Umbilical cord (tissue), 2 donors: ENCODE data around the gene LIMCH1. TPM values are rescaled to one million over a fixed set of nuclear protein-coding genes. Genes with fewer than 3 reads are reported as not detected.
A peak's percentile ranks its signal among the peaks of the same experiment; 100 is the strongest.
"Not testable (repeated sequence)": the region's sequence is repeated elsewhere in the genome, so short reads cannot be mapped to it uniquely, and the experiment has no call there.

Experiments used
- DNase-seq: peaks from one replicate; pipeline ENCODE4 v3.0.0-alpha.2; 2015; ENCODE audit warnings: low spot score
- total RNA-seq: library from RNA; depleted of rRNA; stranded (reverse); fragments of >200 nt; gene quantifications from one replicate; pipeline ENCODE4 v1.2.3, GENCODE V29; 2014; ENCODE audit warnings: low replicate concordance; ENCODE audit not compliant: insufficient read depth

The LIMCH1 gene
- total RNA-seq, 1 donor from 2014 or later = 144 TPM

DNA sequence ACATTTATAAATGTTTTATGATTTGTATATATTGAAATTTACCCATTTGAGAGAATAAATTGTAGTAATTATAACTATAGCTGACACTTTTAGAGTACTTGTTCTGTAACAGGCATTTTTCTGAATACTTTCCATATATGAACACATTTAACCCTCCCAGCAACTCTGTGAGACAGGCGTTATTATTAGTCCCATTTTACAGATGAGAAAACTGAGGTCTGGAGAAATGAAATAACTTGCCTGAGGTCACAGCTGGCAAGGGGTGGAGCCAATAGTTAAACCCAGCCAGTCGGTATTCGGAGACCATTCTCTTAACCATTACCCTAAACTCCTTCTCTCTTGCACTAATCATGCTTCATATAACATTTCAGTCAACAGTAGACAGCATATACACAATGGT, 72.5 kb downstream of the LIMCH1 start:
- no peak for DNase-seq

GRCh38 chr4:41611124-41611838, 73.3 kb downstream of the LIMCH1 start:
- DNase-seq = no peak

DNA sequence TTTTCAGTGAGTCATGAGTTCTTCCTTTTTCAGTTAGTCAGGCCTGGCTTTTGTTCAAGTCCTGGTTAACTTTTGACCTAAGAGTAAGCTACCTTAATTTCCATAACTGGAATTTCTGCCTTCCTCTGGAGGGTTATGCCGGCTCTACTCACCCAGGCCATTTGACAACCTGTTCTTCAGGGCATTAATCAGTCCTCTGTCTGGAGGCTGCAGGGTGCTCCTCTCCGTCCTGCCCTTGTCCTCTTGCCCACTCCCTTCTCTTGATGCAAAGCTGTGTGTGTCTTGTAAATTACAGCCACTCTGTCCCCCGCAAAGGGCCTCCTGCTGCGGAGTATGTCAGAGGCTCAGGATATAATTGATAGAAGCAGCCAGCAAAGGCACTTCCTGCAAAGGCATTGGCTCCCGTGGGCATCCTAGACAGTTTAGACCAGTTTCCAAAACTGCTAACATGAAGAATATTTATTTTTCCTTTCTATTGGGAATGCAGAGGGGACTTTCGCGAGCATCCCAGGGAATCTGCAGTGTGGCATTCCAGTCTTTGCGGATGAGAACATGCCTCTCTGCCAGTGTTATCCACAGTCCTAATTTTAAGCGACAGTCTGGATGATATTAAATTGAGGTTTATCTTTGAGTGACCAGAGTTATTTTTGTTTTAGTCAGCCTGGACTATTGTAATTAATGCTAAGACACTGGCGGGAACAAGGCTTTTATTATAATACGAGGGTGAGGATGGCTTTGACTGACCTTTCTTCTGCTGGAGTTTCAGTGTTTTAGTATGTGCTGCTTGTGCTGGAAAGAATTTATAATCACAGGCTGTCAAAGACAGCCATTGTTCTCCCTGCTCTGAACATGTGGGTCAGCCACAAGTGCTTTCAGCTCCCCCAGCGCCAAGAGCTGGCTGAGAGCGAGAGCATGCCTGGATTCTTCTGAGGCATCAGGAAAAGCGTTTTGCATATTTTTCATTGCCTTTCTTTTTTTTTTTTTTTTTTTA, 74.2 kb downstream of the LIMCH1 start:
- peak; percentile 76 for DNase-seq

DNA sequence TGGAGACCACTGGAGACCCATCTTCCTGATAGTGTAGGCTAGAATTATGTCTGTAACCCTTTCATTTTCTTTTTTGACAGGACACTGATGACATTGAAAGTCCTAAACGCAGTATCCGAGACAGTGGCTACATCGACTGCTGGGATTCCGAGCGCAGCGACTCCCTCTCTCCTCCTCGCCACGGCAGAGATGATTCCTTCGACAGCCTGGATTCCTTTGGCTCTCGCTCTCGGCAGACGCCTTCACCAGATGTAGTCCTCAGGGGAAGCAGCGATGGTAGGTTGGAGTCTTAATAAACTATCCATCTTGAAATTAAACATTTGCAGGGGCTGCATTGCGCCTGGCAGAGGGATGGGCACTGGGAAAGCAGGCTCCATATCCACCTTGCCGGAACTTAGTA, 75.4 kb downstream of the LIMCH1 start:
- peak; percentile 34 for DNase-seq

DNA sequence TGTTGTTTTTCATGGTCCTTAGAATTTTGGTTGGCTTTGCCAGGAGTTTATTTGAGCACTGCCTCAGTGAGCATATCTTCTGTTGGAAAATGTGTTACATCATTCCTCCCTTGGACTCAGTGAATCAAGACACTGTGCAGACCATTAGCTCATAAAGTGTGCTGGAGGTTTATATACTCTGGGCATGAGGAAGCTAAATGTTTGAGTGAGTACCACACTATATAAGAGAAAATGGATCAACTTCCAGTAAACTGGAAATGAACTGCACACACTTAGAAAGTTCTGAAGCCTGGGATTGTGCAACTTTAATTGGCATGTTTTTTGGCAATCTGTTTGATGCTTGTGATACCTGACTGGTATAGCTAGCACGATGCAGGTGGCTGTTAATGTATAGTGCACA, 75.9 kb downstream of the LIMCH1 start:
- peak; percentile 80 for DNase-seq

DNA sequence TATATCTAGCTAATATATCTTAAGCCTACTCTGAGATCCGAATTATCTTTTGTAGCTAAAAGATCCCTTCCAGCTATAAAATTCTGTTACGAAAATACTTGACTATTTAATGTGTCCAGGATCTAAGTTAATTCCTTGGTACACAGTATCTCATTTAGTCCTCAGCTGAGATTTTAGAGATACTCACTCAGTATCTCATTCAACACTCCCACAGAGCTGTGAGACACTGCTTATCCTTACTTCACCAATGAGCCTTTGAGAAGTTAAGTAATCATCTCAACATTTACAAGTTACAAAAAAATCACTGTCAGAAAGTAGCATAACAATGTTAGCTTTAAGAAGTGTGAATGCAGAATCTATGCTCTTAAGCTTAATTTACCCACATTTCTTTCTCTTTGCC, 76.6 kb downstream of the LIMCH1 start:
- peak; percentile 45 for DNase-seq

- DNase-seq = no peak
Observed at GRCh38 chr4:41619161-41619560, 81.2 kb downstream of the LIMCH1 start.

- peak; percentile 40 for DNase-seq
Observed at GRCh38 chr4:41620594-41621256, 82.8 kb downstream of the LIMCH1 start.

DNA sequence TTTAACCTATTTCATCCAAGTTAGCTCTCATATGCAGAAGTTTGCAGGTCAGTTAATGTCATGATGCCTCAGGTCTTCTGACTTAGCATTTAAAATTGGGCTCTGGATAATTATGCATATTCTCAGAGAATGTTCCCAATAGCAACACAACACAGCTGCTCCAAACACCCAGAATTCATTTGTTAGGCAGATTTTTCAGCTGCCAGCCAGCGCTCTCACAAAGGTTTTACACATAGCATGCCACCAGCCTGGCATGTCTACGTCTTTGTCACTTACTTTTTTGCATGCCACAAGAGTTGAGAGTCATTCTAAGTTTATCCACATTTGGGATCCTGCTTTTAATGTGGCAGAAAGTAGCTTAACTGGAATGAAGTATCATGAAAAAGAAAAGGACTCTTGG, 84.8 kb downstream of the LIMCH1 start:
- DNase-seq = no peak

- no peak for DNase-seq
Observed at GRCh38 chr4:41624765-41625164, 86.8 kb downstream of the LIMCH1 start.

DNA sequence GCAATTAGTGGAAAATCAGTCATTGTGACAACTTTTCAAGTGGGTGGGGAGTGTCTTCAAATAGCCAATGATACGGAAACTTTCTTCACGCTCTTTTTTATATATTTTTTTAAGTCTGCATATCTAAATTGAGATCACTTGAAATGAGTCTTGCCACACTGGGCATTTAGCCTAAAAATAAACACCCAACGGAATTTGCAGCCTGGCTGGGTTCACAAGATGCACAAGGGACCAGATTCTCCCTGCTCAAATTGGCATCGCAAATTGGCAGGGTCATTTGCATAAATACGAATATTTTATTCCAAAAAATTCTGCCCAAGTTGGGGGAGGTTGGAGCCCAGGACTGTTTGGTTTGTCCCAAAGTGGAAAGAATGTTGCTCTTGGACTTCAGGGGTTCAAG, 87.6 kb downstream of the LIMCH1 start:
- DNase-seq = no peak

DNA sequence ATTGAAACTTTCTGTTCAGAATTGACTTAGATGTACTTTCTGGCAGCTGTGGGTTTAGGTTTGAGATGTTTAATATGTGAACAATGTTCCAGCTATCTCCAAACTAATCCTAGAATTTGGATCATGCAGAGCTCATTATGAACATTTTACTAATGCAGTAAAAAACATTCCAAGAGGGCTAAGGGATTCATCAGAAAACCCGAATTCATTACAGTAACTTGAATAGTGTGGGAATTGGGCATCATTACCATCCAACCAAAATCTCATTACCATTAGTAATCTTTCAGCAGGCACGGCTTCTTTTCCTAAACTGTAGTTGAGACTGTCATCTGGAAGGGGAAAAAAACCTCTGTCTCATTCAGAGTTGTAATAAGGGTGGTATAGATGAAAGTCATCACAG, 91.0 kb downstream of the LIMCH1 start:
- no peak for DNase-seq

DNA sequence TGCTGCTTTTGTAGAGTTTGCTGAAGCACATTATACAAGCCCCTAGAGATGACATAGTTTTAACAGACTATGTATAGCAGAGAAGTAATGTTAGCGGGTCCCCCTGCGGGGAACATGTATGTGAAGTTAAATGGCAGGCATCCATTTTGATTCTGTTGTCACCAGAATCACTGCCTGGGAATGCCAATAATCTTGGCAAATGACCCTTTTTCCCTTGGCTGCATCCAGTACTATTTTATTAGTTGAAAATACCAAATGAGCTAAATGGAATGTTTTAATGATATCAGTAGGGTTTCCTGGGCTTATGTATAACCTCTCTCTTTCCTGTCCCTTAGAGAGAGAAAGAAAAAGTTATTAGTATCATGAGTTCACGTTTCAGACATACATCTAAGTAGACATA, 93.6 kb downstream of the LIMCH1 start:
- peak; percentile 44 for DNase-seq

- DNase-seq = peak; percentile 22
Observed at GRCh38 chr4:41632481-41633073, 94.6 kb downstream of the LIMCH1 start.

GRCh38 chr4:41633321-41633720, 95.4 kb downstream of the LIMCH1 start:
- DNase-seq = no peak

DNA sequence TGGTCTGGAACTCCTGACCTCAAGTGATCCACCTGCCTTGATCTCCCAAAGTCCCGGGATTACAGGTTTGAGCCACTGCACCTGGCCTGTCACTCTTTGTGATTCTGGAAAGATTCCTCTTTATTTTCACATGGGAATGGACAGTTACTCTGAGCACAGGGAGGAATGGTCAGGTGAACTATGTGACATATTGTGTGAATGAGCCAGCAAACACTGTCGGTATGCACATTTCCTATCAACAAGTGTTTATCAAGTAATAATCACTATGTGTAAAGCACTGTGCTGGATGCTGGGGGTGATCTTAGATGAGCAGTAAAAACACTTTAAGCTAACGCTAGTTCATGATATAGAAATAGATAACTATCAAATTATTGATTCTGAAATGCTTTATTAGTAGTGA, 97.5 kb downstream of the LIMCH1 start:
- no peak for DNase-seq

DNA sequence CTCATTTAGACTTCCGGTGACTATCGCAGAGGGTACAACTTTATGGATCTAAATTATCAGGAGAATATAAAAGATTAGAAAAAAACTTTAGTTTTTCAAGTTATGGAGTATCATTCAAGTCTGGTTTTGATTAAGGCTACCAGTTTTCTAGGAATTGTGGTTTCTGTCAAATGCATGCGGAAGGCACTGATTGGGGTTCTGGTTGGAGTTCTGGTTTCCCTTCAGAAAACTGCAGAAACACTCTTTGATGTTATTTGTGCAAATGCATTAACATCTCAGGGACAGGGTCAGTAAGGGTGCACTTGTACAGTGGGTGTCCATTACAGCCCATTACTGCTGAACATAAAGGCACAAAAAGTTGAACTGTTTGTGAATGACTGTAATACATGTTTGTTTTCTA, 100.2 kb downstream of the LIMCH1 start:
- no peak for DNase-seq

DNA sequence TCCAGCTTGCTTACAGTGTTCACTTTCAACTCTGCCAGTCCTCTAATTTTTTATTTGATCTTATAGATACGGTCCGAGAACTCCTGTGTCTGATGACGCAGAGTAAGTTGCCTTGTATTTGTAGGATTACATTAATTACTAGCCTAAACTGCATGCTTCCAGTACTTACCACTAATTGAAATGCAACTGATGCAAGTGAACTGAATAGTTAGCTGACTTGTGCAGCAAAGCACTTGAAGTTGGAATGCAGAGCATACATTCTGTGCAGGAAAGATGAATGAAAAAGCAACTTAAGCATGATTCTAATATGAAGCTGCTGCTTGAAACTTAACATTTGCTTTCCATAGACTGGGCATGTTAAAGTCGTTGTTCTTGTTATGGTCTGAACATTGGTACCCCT, 100.9 kb downstream of the LIMCH1 start:
- DNase-seq = no peak

- no peak for DNase-seq
Observed at GRCh38 chr4:41639291-41639690, 101.3 kb downstream of the LIMCH1 start.

- no peak for DNase-seq
Observed at GRCh38 chr4:41640906-41641305, 102.9 kb downstream of the LIMCH1 start.

GRCh38 chr4:41642746-41643145, 104.8 kb downstream of the LIMCH1 start:
- not testable (repeated sequence) for DNase-seq

DNA sequence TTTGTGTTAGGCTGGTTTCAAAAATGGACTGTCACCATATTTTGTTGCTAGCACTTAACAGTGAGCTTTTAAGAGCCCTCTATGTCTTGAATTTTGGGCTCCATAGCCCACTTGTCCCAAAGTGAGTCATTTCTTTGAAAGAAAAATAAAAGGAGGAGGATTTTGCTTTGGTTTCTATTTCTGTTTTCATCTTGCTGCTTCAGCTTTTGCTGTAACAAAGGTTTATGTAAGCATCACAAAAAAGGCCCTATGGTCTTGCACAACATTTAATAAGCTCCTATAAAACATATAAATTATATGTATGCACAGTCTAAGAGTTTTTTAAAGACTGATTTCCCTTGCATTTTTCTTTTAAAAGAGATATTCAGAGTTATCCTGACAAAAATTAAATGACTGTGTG, 105.4 kb downstream of the LIMCH1 start:
- no peak for DNase-seq
